ENCODE results near the gene ATP8B4.

DNA sequence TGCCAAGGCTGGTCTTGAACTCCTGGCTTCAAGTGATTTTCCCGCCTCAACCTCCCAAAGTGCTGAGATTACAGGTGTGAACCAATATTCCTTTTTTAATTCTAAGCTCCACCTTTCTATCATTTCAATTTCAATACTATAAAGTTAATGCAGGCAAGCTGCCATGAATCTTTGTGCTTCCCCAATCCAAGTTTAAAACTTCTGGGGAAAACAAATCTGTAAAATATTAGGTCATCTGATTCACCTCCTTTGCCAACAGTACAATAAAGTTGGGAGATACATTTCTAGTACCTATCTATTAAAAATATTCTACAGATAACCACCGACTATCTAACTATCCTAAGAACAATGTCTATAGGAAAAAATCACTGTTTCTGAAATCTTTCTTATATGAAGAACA lies 102.1 kb downstream of the ATP8B4 start:
- TF ChIP-seq, protein P1, sequence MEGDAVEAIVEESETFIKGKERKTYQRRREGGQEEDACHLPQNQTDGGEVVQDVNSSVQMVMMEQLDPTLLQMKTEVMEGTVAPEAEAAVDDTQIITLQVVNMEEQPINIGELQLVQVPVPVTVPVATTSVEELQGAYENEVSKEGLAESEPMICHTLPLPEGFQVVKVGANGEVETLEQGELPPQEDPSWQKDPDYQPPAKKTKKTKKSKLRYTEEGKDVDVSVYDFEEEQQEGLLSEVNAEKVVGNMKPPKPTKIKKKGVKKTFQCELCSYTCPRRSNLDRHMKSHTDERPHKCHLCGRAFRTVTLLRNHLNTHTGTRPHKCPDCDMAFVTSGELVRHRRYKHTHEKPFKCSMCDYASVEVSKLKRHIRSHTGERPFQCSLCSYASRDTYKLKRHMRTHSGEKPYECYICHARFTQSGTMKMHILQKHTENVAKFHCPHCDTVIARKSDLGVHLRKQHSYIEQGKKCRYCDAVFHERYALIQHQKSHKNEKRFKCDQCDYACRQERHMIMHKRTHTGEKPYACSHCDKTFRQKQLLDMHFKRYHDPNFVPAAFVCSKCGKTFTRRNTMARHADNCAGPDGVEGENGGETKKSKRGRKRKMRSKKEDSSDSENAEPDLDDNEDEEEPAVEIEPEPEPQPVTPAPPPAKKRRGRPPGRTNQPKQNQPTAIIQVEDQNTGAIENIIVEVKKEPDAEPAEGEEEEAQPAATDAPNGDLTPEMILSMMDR (IDR thresholded peaks at IDR 0.05): no peak
- TF ChIP-seq POLR2A (IDR thresholded peaks at IDR 0.05): no peak
- no peak for TF ChIP-seq EP300 (IDR thresholded peaks at IDR 0.05)

Measured in tibial nerve (tissue), 4 donors.